GM23248 (cell line): ENCODE results near the gene MEST. TPM values are rescaled to one million over a fixed set of nuclear protein-coding genes. Genes with fewer than 3 reads are reported as not detected.
A peak's percentile ranks its signal among the peaks of the same experiment; 100 is the strongest.

Experiments used
- DNase-seq: peaks from one replicate; pipeline ENCODE4 v3.0.0-alpha.2; 2015
- H2AFZ ChIP-seq: fragments of 200-600 bp; sonication (generic); 2 replicates; pipeline ENCODE4 v1.6.1; 2016; ENCODE audit warnings: antibody characterized with exemption
- H3F3A ChIP-seq: fragments of 200-600 bp; sonication (generic); 2 replicates; pipeline ENCODE4 v1.6.1; 2016; ENCODE audit warnings: mild to moderate bottlenecking, antibody characterized with exemption, mixed run types; ENCODE audit not compliant: insufficient read depth
- H3K27ac ChIP-seq: fragments of 200-600 bp; sonication (generic); 2 replicates; pipeline ENCODE4 v1.5.1; 2016; ENCODE audit warnings: mild to moderate bottlenecking
- H3K27me3 ChIP-seq: fragments of 200-600 bp; sonication (generic); replicated peaks from 2 replicates; pipeline ENCODE4 v1.6.1; 2016; ENCODE audit warnings: mild to moderate bottlenecking; ENCODE audit not compliant: insufficient read depth
- H3K36me3 ChIP-seq: fragments of 200-600 bp; sonication (generic); 2 replicates; pipeline ENCODE4 v1.6.1; 2016; ENCODE audit warnings: low read depth, mild to moderate bottlenecking
- H3K4me1 ChIP-seq: fragments of 200-600 bp; sonication (generic); 2 replicates; pipeline ENCODE4 v1.6.1; 2016; ENCODE audit warnings: mild to moderate bottlenecking; ENCODE audit not compliant: insufficient read depth
- H3K4me2 ChIP-seq: fragments of 200-600 bp; sonication (generic); one replicate; pipeline ENCODE4 v1.6.1; 2016; ENCODE audit warnings: mild to moderate bottlenecking; ENCODE audit not compliant: unreplicated experiment
- H3K4me3 ChIP-seq: fragments of 200-600 bp; sonication (generic); 2 replicates; pipeline ENCODE4 v1.5.1; 2016; ENCODE audit warnings: mild to moderate bottlenecking
- H3K79me2 ChIP-seq: fragments of 200-600 bp; sonication (generic); 2 replicates; pipeline ENCODE4 v1.6.1; 2016; ENCODE audit warnings: mild to moderate bottlenecking; ENCODE audit not compliant: insufficient read depth
- H3K9ac ChIP-seq: fragments of 200-600 bp; sonication (generic); 2 replicates; pipeline ENCODE4 v1.6.1; 2016; ENCODE audit warnings: mild to moderate bottlenecking
- H3K9me2 ChIP-seq: fragments of 200-600 bp; sonication (generic); 2 replicates; pipeline ENCODE4 v1.6.1; 2016; ENCODE audit warnings: mixed run types, mild to moderate bottlenecking, moderate library complexity; ENCODE audit not compliant: insufficient read depth
- H3K9me3 ChIP-seq: fragments of 200-600 bp; sonication (generic); one replicate; pipeline ENCODE4 v1.6.1; 2017; ENCODE audit warnings: low read depth
- H4K20me1 ChIP-seq: fragments of 200-600 bp; sonication (generic); 2 replicates; pipeline ENCODE4 v1.6.0; 2016; ENCODE audit not compliant: insufficient read depth
- EZH2 ChIP-seq: fragments of 200-600 bp; sonication (generic); IDR thresholded peaks from 2 replicates; pipeline ENCODE4 v1.6.1; 2018; ENCODE audit warnings: antibody characterized with exemption, mild to moderate bottlenecking; ENCODE audit not compliant: insufficient read depth, poor library complexity, severe bottlenecking
- EZH2phosphoT487 ChIP-seq: fragments of 200-600 bp; sonication (generic); IDR thresholded peaks from 2 replicates; pipeline ENCODE4 v1.6.1; 2018; ENCODE audit warnings: antibody characterized with exemption, moderate library complexity, mild to moderate bottlenecking, low read depth; ENCODE audit not compliant: insufficient read depth
- WGBS, 2 experiments: methylation state at CpG; one replicate each; pipeline ENCODE4 v1.1.6; 2015 to 2017; ENCODE audit warnings: low lambda C conversion rate in 2 of 2, low coverage in 1 of 2; ENCODE audit errors: missing lambda C conversion rate in 2 of 2; 5-methylcytosine and 5-hydroxymethylcytosine counted together
- in situ Hi-C: fragments of 300-500 bp; cut with MboI; formaldehyde crosslinking; loops from 2 replicates; pipeline ENCODE4 v1.15.0; 2020
- polyA plus RNA-seq: library from polyadenylated mRNA; unstranded; fragments of >200 nt; fragmentation: Nextera tagmentation; extraction: Ambion mirVana; gene quantifications from 2 replicates; pipeline ENCODE4 v1.2.1, GENCODE V29; 2016
- total RNA-seq: library from RNA; depleted of rRNA; stranded (reverse); fragments of >200 nt; shearing (Covaris generic); gene quantifications from 2 replicates; pipeline ENCODE4 v1.2.3, GENCODE V29; 2014

The MEST gene
- total and polyA plus RNA-seq, 2 experiments from 2014 or later, result 8.5 to 12.6 TPM

DNA sequence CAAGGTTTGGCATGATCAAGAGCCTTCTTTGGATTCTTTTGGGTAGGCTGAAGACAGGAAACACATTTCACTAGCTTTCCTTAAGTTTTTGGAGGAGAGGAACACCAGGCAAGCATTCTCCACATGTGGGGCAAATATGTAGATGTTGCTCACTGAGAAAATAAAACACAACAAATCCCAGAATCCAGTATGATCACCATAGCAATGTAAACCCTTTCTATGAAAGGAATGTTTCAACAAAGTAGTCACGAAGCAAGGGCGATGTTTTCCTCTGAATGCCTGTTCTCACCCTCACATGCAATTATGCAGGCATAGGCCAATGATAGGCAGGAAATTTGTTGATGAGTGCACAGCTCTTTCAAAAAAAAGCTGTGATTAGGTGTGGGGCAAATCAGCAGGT is 30.6 kb upstream of the MEST start:
- no peaks in the 10 kb centered on the region for H3K27me3 ChIP-seq
- no peaks in the 10 kb centered on the region for H3K9me3 ChIP-seq
- no peaks in the 10 kb centered on the region for H3F3A ChIP-seq
- WGBS, 2 experiments, result 26 to 40% methylated on average over 2 of the region's 2 CpGs
- H3K4me3 ChIP-seq, result no peak overlapping the region
- no peak overlapping the region for H2AFZ ChIP-seq
- in situ Hi-C loops, result no loop called here
- H3K79me2 ChIP-seq, result no peaks in the 10 kb centered on the region
- H3K9ac ChIP-seq, result no peak overlapping the region
- H3K9me2 ChIP-seq, result no peaks in the 10 kb centered on the region
- no peak overlapping the region for H3K27ac ChIP-seq
- no peaks in the 10 kb centered on the region for H3K4me1 ChIP-seq
- no peaks in the 10 kb centered on the region for H3K36me3 ChIP-seq
- no peak overlapping the region for H3K4me2 ChIP-seq
- DNase-seq, result peak; percentile 17
- H4K20me1 ChIP-seq, result no peaks in the 10 kb centered on the region
- TF ChIP-seq EZH2, result no peak
- TF ChIP-seq EZH2phosphoT487, result no peak

GRCh38 chr7:130463553-130464434 is 28.1 kb upstream of the MEST start:
- H3K9me2 ChIP-seq, result no peaks in the 10 kb centered on the region
- no peaks in the 10 kb centered on the region for H3K79me2 ChIP-seq
- no peak overlapping the region for H3K27ac ChIP-seq
- H3K4me3 ChIP-seq, result no peak overlapping the region
- no peaks in the 10 kb centered on the region for H3K9me3 ChIP-seq
- in situ Hi-C loops, result no loop called here
- no peaks in the 10 kb centered on the region for H3K27me3 ChIP-seq
- H3K36me3 ChIP-seq, result no peaks in the 10 kb centered on the region
- no peaks in the 10 kb centered on the region for H4K20me1 ChIP-seq
- peak overlapping the region; percentile 7; the same call in 1 of the 2 replicates for H2AFZ ChIP-seq
- H3K4me1 ChIP-seq, result no peaks in the 10 kb centered on the region
- no peak for TF ChIP-seq EZH2
- no peak for TF ChIP-seq EZH2phosphoT487
- DNase-seq, result no peak
- H3F3A ChIP-seq, result no peaks in the 10 kb centered on the region
- no peak overlapping the region for H3K4me2 ChIP-seq
- no peak overlapping the region for H3K9ac ChIP-seq
- WGBS, 2 experiments, result 13 to 17% methylated on average over 4 of the region's 4 CpGs

- DNase-seq, result no peak
- H3K4me2 ChIP-seq, result no peak overlapping the region
- H3K4me3 ChIP-seq, result no peak overlapping the region
- no peaks in the 10 kb centered on the region for H4K20me1 ChIP-seq
- H3K36me3 ChIP-seq, result no peaks in the 10 kb centered on the region
- H3K9ac ChIP-seq, result no peak overlapping the region
- TF ChIP-seq EZH2phosphoT487 (no peak), EZH2 (no peak)
- no peaks in the 10 kb centered on the region for H3K9me2 ChIP-seq
- no peaks in the 10 kb centered on the region for H3F3A ChIP-seq
- H3K4me1 ChIP-seq, result no peaks in the 10 kb centered on the region
- 81 to 88% methylated on average over 1 of the region's 1 CpG for WGBS, 2 experiments
- H3K27ac ChIP-seq, result no peak overlapping the region
- no peak overlapping the region for H2AFZ ChIP-seq
- in situ Hi-C loops, result no loop called here
- H3K27me3 ChIP-seq, result 0 out of 2 replicates have a peak, but pooled peaks cover 4% of the 10 kb centered on the region
- H3K9me3 ChIP-seq, result no peaks in the 10 kb centered on the region
- no peaks in the 10 kb centered on the region for H3K79me2 ChIP-seq
Observed at GRCh38 chr7:130468612-130469011, 23.3 kb upstream of the MEST start.

GRCh38 chr7:130471974-130472373 is 19.9 kb upstream of the MEST start:
- H3K36me3 ChIP-seq, result no peaks in the 10 kb centered on the region
- 36 to 42% methylated on average over 2 of the region's 2 CpGs for WGBS, 2 experiments
- no peak overlapping the region for H3K4me2 ChIP-seq
- H3K79me2 ChIP-seq, result no peaks in the 10 kb centered on the region
- H3K27ac ChIP-seq, result no peak overlapping the region
- no peaks in the 10 kb centered on the region for H3F3A ChIP-seq
- H2AFZ ChIP-seq, result no peak overlapping the region
- H3K4me3 ChIP-seq, result no peak overlapping the region
- TF ChIP-seq EZH2phosphoT487 (no peak), EZH2 (no peak)
- H3K9me2 ChIP-seq, result no peaks in the 10 kb centered on the region
- DNase-seq, result no peak
- no peaks in the 10 kb centered on the region for H3K4me1 ChIP-seq
- H3K9me3 ChIP-seq, result no peaks in the 10 kb centered on the region
- H3K9ac ChIP-seq, result no peak overlapping the region
- 0 out of 2 replicates have a peak, but pooled peaks cover 6% of the 10 kb centered on the region for H3K27me3 ChIP-seq
- H4K20me1 ChIP-seq, result no peaks in the 10 kb centered on the region
- in situ Hi-C loops, result no loop called here
